ENCODE data around the gene RAB11FIP3.
"Not testable (repeated sequence)": the region's sequence is repeated elsewhere in the genome, so short reads cannot be mapped to it uniquely, and the experiment has no call there.

GRCh38 chr16:415170-415498 lies 10.3 kb upstream of the RAB11FIP3 start:
- TF ChIP-seq CTCF (conservative IDR thresholded peaks at IDR 0.05); EZH2 (IDR thresholded peaks at IDR 0.05; ENCODE audit: low read depth): not testable (repeated sequence)

Data from PC-9 (cell line).